ENCODE measurements around the gene ZG16B.

DNA sequence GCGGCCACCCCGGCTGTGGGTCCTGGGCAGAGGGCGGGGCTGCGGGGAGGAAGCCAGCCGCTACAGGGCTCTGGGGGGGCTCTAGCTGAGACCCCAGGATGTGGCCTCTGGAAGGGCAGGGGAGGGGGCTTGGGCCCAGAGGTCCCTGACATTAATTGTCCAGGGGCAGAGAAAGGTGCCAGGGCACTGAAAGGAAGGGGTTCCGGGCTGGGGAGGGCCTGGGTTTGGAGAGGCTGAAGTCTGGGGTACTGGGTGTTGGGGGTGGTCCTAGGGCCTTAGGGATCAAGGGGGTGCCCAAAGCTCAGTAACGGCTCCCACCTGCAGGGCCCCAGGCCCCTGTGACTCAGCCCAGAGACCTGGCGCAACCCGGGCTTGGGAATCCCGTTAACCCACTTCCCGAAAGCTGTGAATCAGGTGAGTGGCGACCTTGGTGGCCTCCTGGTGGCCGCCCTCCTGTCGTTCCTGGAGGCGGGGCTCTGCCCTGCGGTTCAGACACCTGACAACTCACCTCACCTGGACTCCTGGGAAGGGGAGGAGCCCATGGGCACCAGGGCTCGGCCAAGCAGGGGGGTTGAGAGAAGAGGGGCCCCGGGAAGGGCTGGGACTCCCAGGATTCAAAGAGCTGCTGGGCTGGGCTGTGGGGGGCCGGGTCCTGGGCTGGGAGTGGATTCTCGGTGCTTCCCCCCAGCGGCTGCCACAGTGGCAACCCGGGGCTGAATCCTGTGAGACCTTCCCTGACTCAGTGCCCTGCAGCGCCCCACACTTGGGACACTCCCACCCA is 28.3 kb downstream of the ZG16B start:
- TF ChIP-seq, protein P1, sequence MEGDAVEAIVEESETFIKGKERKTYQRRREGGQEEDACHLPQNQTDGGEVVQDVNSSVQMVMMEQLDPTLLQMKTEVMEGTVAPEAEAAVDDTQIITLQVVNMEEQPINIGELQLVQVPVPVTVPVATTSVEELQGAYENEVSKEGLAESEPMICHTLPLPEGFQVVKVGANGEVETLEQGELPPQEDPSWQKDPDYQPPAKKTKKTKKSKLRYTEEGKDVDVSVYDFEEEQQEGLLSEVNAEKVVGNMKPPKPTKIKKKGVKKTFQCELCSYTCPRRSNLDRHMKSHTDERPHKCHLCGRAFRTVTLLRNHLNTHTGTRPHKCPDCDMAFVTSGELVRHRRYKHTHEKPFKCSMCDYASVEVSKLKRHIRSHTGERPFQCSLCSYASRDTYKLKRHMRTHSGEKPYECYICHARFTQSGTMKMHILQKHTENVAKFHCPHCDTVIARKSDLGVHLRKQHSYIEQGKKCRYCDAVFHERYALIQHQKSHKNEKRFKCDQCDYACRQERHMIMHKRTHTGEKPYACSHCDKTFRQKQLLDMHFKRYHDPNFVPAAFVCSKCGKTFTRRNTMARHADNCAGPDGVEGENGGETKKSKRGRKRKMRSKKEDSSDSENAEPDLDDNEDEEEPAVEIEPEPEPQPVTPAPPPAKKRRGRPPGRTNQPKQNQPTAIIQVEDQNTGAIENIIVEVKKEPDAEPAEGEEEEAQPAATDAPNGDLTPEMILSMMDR (IDR thresholded peaks at IDR 0.05): no peak
- TF ChIP-seq EP300 (IDR thresholded peaks at IDR 0.05) (no peak), POLR2AphosphoS5 (IDR thresholded peaks at IDR 0.05) (no peak)
